ENCODE data around the gene ST6GALNAC5. TPM values are rescaled to one million over a fixed set of nuclear protein-coding genes. Genes with fewer than 3 reads are reported as not detected.

Gene ST6GALNAC5
- total and polyA plus RNA-seq, 2 donors: 10.9 to 42.5 TPM

Small RNA genes within 50 kb of the gene (small RNA-seq; reads per million reads assigned to genes)
- 0.27 reads per million for gene MIR7156
